RPMI8226 (cell line): ENCODE measurements around the gene PBX4.

Experiments
- DNase-seq: peaks from one replicate; pipeline ENCODE4 v3.0.0-alpha.2; 2015

Gene PBX4

GRCh38 chr19:19647037-19647835 is 28.7 kb upstream of the PBX4 start:
- DNase-seq, result no peak

- DNase-seq, result no peak
Measured at GRCh38 chr19:19645233-19645870, 26.9 kb upstream of the PBX4 start.

- DNase-seq, result no peak
Measured at GRCh38 chr19:19644054-19644388, 25.5 kb upstream of the PBX4 start.

- peak; percentile 86 for DNase-seq
Measured at GRCh38 chr19:19643158-19644053, 24.9 kb upstream of the PBX4 start, which contains the start of gene GMIP. GMIP (minus strand) TSS chr19:19643657; CDS start chr19:19643529, 128 bp downstream.

- DNase-seq, result no peak
Measured at GRCh38 chr19:19642506-19643157, 24.1 kb upstream of the PBX4 start.

GRCh38 chr19:19637523-19638251 is 19.2 kb upstream of the PBX4 start:
- DNase-seq, result no peak

- DNase-seq, result no peak
Measured at GRCh38 chr19:19637186-19637522, 18.7 kb upstream of the PBX4 start.

- no peak for DNase-seq
Measured at GRCh38 chr19:19636573-19637185, 18.2 kb upstream of the PBX4 start.

- DNase-seq, result no peak
Measured at GRCh38 chr19:19635313-19635702, 16.8 kb upstream of the PBX4 start.

GRCh38 chr19:19634516-19635312 is 16.2 kb upstream of the PBX4 start:
- no peak for DNase-seq

- no peak for DNase-seq
Measured at GRCh38 chr19:19633711-19634515, 15.4 kb upstream of the PBX4 start.

- DNase-seq, result no peak
Measured at GRCh38 chr19:19632661-19633060, 14.2 kb upstream of the PBX4 start.

- DNase-seq, result no peak
Measured at GRCh38 chr19:19631346-19631745, 12.9 kb upstream of the PBX4 start.

- DNase-seq, result no peak
Measured at GRCh38 chr19:19630426-19630825, 11.9 kb upstream of the PBX4 start.

- no peak for DNase-seq
Measured at GRCh38 chr19:19630062-19630414, 11.6 kb upstream of the PBX4 start.

- DNase-seq, result no peak
Measured at GRCh38 chr19:19628501-19629134, 10.1 kb upstream of the PBX4 start.

- peak; percentile 83 for DNase-seq
Measured at GRCh38 chr19:19627621-19628500, 9.4 kb upstream of the PBX4 start, which contains the start of gene LPAR2. LPAR2 (minus strand) TSS chr19:19628220; CDS start chr19:19627275, 945 bp downstream.
